Astrocyte (in vitro differentiated cells and primary cell): ENCODE results near the gene ZC3H18. TPM values are rescaled to one million over a fixed set of nuclear protein-coding genes. Genes with fewer than 3 reads are reported as not detected.
A peak's percentile ranks its signal among the peaks of the same experiment; 100 is the strongest.

Source experiments
- DNase-seq: peaks from one replicate; pipeline ENCODE4 v3.0.0-alpha.2; 2010; ENCODE audit warnings: low read depth
- FAIRE-seq: peaks from 2 replicates; lab custom pipeline; 2011; peaks lifted over from hg19 to GRCh38; lab: Jason Lieb, UNC
- H2AFZ ChIP-seq: 2 replicates; pipeline ENCODE4 v1.6.0; 2012; ENCODE audit warnings: low read depth, low read length, inconsistent platforms
- H3K27ac ChIP-seq: 2 replicates; pipeline ENCODE4 v1.5.1; 2011; ENCODE audit warnings: low read depth, low read length, inconsistent platforms
- H3K27me3 ChIP-seq: 2 replicates; pipeline ENCODE4 v1.6.0; 2011; ENCODE audit warnings: low read length, inconsistent platforms; ENCODE audit not compliant: insufficient read depth
- H3K36me3 ChIP-seq: 2 replicates; pipeline ENCODE4 v1.5.1; 2011; ENCODE audit warnings: low read length, inconsistent platforms; ENCODE audit not compliant: insufficient read depth
- H3K4me1 ChIP-seq: 2 replicates; pipeline ENCODE4 v1.5.1; 2011; ENCODE audit warnings: low read length, inconsistent platforms; ENCODE audit not compliant: insufficient read depth
- H3K4me2 ChIP-seq: 2 replicates; pipeline ENCODE4 v1.6.0; 2012; ENCODE audit warnings: low read length, inconsistent platforms
- H3K4me3 ChIP-seq: 2 replicates; pipeline ENCODE4 v1.5.1; 2011; ENCODE audit warnings: low read depth, mild to moderate bottlenecking, low read length, inconsistent platforms; ENCODE audit not compliant: insufficient read depth
- H3K79me2 ChIP-seq: 2 replicates; pipeline ENCODE4 v1.6.0; 2012; ENCODE audit warnings: mild to moderate bottlenecking, low read length, inconsistent platforms; ENCODE audit not compliant: insufficient read depth
- H3K9ac ChIP-seq: 2 replicates; pipeline ENCODE4 v1.6.0; 2012; ENCODE audit warnings: mild to moderate bottlenecking, low read length, inconsistent platforms
- H3K9me3 ChIP-seq: 2 replicates; pipeline ENCODE4 v1.5.1; 2012; ENCODE audit warnings: low read depth, mild to moderate bottlenecking, low read length, inconsistent platforms; ENCODE audit not compliant: insufficient read depth
- H4K20me1 ChIP-seq: 2 replicates; pipeline ENCODE4 v1.6.0; 2012; ENCODE audit warnings: low read length, inconsistent platforms; ENCODE audit not compliant: insufficient read depth
- H3K27ac Mint-ChIP-seq: one replicate; pipeline ENCODE4 v1.8.0; 2021; ENCODE audit warnings: mild to moderate bottlenecking, mixed read lengths; ENCODE audit not compliant: unreplicated experiment
- H3K27me3 Mint-ChIP-seq: one replicate; pipeline ENCODE4 v1.8.0; 2021; ENCODE audit warnings: low read depth, mixed read lengths; ENCODE audit not compliant: unreplicated experiment
- H3K36me3 Mint-ChIP-seq: one replicate; pipeline ENCODE4 v1.8.0; 2021; ENCODE audit warnings: low read depth, mixed read lengths; ENCODE audit not compliant: unreplicated experiment
- H3K4me1 Mint-ChIP-seq: one replicate; pipeline ENCODE4 v1.8.0; 2021; ENCODE audit warnings: low read depth, mixed read lengths; ENCODE audit not compliant: unreplicated experiment
- H3K4me3 Mint-ChIP-seq: one replicate; pipeline ENCODE4 v1.8.0; 2021; ENCODE audit warnings: mild to moderate bottlenecking, moderate library complexity, mixed read lengths; ENCODE audit not compliant: unreplicated experiment
- H3K9me3 Mint-ChIP-seq: one replicate; pipeline ENCODE4 v1.8.0; 2021; ENCODE audit warnings: mild to moderate bottlenecking, mixed read lengths; ENCODE audit not compliant: unreplicated experiment
- EZH2 ChIP-seq: IDR thresholded peaks from 2 replicates; pipeline ENCODE4 v1.6.1; 2012; ENCODE audit warnings: mild to moderate bottlenecking, low read length, inconsistent platforms; ENCODE audit not compliant: insufficient read depth
- total RNA-seq: library from RNA; stranded (reverse); gene quantifications from 2 replicates; pipeline ENCODE4 v1.2.1, GENCODE V29; 2021
- TF ChIP-seq, protein P1 (sequence below): IDR thresholded peaks from 2 replicates; pipeline ENCODE4 v1.5.1; 2011; ENCODE audit warnings: low read depth, mild to moderate bottlenecking, inconsistent platforms, low read length, moderate library complexity; ENCODE audit not compliant: insufficient read depth

ZC3H18 gene
- total RNA-seq, 1 donor from 2014 or later: 32.8 TPM

DNA sequence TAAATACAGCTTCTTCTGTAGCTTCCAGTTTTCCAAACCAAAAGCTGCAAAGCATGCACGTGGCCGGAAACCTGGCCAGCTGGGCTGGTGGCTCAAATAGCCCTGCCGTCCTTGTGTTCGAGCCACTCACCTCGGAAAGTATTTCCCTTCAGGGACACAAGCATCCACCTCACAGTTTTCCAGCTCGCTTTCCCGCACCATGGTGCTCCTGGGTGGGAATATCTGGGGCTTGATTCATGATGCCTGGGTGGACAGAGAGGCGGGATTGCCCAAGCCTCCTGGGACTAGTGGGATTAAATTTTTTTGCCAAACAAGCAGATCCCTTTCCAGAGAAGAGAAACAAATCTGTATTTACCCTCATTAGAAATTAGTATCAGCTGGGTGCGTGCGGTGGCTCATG, 99.8 kb downstream of the ZC3H18 start:
- H3K36me3 Mint-ChIP-seq: peaks cover 8% of the 10 kb centered on the region
- H3K27ac Mint-ChIP-seq: no peak overlapping the region
- no peaks in the 10 kb centered on the region for H3K27me3 ChIP-seq
- no peaks in the 10 kb centered on the region for H3K4me1 ChIP-seq
- H3K9ac ChIP-seq: no peak overlapping the region
- H3K9me3 Mint-ChIP-seq: no peaks in the 10 kb centered on the region
- peaks cover 2% of the 10 kb centered on the region for H3K4me1 Mint-ChIP-seq
- TF ChIP-seq, protein P1, sequence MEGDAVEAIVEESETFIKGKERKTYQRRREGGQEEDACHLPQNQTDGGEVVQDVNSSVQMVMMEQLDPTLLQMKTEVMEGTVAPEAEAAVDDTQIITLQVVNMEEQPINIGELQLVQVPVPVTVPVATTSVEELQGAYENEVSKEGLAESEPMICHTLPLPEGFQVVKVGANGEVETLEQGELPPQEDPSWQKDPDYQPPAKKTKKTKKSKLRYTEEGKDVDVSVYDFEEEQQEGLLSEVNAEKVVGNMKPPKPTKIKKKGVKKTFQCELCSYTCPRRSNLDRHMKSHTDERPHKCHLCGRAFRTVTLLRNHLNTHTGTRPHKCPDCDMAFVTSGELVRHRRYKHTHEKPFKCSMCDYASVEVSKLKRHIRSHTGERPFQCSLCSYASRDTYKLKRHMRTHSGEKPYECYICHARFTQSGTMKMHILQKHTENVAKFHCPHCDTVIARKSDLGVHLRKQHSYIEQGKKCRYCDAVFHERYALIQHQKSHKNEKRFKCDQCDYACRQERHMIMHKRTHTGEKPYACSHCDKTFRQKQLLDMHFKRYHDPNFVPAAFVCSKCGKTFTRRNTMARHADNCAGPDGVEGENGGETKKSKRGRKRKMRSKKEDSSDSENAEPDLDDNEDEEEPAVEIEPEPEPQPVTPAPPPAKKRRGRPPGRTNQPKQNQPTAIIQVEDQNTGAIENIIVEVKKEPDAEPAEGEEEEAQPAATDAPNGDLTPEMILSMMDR: no peak
- TF ChIP-seq EZH2: no peak
- no peak overlapping the region for H3K4me2 ChIP-seq
- no peaks in the 10 kb centered on the region for H3K36me3 ChIP-seq
- peaks cover under 1% of the 10 kb centered on the region for H3K79me2 ChIP-seq
- H4K20me1 ChIP-seq: peaks cover 5% of the 10 kb centered on the region
- no peak overlapping the region for H2AFZ ChIP-seq
- H3K4me3 Mint-ChIP-seq: no peak overlapping the region
- FAIRE-seq: no peak
- H3K27ac ChIP-seq: no peak overlapping the region
- H3K27me3 Mint-ChIP-seq: no peaks in the 10 kb centered on the region
- no peaks in the 10 kb centered on the region for H3K9me3 ChIP-seq
- no peak for DNase-seq
- no peak overlapping the region for H3K4me3 ChIP-seq

DNA sequence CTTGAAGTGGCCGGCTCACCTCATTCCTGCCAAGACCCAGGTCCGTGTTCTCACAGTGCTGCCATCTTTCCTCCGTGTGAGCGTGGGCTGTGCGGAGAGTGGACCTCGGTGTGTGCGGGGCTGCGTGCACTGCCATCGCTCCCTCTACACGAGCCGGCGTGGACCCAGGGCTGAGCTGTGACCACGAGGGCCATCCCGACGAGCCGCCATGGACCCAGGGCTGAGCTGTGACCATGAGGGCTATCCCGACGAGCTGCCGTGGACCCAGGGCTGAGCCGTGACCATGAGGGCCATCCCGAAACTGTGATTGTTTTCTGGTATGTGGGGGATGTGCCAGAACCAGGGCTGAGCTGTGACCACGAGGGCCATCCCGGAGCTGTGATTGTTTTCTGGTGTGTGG, 101.6 kb downstream of the ZC3H18 start:
- FAIRE-seq (no peak), DNase-seq (no peak)
- H4K20me1 ChIP-seq: peaks cover 5% of the 10 kb centered on the region
- H3K4me2 ChIP-seq: no peak overlapping the region
- no peak overlapping the region for H3K4me3 Mint-ChIP-seq
- no peaks in the 10 kb centered on the region for H3K27me3 Mint-ChIP-seq
- H2AFZ ChIP-seq: no peak overlapping the region
- no peak overlapping the region for H3K27ac ChIP-seq
- H3K9me3 ChIP-seq: no peaks in the 10 kb centered on the region
- H3K36me3 ChIP-seq: no peaks in the 10 kb centered on the region
- H3K4me1 ChIP-seq: no peaks in the 10 kb centered on the region
- H3K4me3 ChIP-seq: no peak overlapping the region
- no peak overlapping the region for H3K27ac Mint-ChIP-seq
- H3K36me3 Mint-ChIP-seq: peaks cover 8% of the 10 kb centered on the region
- no peaks in the 10 kb centered on the region for H3K79me2 ChIP-seq
- no peaks in the 10 kb centered on the region for H3K9me3 Mint-ChIP-seq
- no peak for TF ChIP-seq EZH2
- TF ChIP-seq, protein P1: no peak
- H3K9ac ChIP-seq: no peak overlapping the region
- peaks cover 2% of the 10 kb centered on the region for H3K4me1 Mint-ChIP-seq
- H3K27me3 ChIP-seq: no peaks in the 10 kb centered on the region

DNA sequence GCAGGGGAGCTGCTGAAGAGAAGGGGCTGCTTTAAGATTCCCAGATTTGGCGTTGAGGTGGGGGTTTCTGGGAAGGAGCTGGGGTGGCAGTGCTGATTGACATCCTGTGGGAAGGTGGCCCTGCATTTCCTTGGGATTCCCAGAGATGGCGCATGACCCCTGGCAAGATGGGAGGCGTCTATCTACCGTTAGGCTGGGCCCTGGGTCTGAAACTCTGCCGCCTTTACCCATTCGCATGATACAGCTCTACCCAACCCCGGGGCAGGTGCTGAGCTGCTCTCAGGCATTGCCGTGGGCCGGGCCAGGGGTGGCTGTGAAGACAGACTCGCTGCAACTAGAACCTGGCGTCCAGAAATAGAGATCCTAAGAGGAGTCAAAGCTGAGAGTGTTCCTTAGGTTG, 102.6 kb downstream of the ZC3H18 start:
- Mint-ChIP-seq H3K4me3 (no peak overlapping the region), H3K36me3 (peaks cover 8% of the 10 kb centered on the region)
- no peak overlapping the region for H3K9ac ChIP-seq

More for the DNA sequence above, 102.6 kb downstream of the ZC3H18 start:
- Histone ChIP-seq H3K4me1 (no peaks in the 10 kb centered on the region), H3K27me3 (peaks cover 4% of the 10 kb centered on the region), H4K20me1 (no peaks in the 10 kb centered on the region), H2AFZ (no peak overlapping the region), H3K27ac (no peak overlapping the region), H3K36me3 (no peaks in the 10 kb centered on the region), H3K4me3 (no peak overlapping the region), H3K79me2 (no peaks in the 10 kb centered on the region), H3K9me3 (no peaks in the 10 kb centered on the region), H3K4me2 (no peak overlapping the region)
- DNase-seq (no peak), FAIRE-seq (no peak)
- TF ChIP-seq EZH2: no peak
- TF ChIP-seq, protein P1: peak; percentile 13
- no peaks in the 10 kb centered on the region for H3K27me3 Mint-ChIP-seq
- H3K27ac Mint-ChIP-seq: no peak overlapping the region
- H3K4me1 Mint-ChIP-seq: no peaks in the 10 kb centered on the region
- H3K9me3 Mint-ChIP-seq: no peaks in the 10 kb centered on the region
